ENCODE measurements around the gene ITPA.

DNA sequence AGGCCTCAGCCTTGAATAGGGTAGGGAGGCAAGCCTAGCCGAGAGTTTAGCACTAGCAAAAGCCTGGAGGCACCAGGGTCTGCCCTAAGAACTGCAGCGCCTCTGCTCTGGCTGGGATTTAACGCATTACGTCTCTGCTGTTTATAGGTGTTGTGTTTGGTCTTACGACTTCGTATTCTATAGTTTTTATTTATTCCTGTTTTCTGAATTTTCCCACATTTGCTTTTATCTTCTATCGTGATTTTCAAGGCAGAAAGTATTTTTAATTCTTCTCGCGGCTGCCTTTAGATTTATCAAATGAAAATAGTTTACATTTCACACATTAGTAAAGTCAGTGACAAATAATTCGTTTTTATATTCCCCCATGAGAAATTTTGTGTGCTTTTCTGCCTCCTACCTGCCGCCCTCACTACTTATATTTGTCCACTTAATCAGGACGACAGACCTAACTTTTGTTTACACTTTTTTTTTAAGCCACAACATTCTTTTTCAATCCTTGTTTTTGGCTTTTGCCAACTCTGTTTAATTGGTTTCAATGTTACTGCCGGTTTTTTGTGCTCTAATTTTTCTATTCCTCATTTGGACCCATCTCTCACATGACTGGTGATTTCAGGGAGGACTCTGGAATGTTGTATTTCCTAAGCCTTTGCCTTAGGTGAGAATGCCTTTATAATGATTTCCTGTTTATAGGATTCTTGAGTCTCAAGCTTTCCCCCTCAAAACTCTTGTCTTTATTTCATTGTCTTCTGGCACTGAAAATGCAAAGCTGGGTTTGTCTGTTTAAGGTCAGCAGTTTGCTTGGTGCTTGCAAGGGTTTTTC, 34.6 kb upstream of the ITPA start:
- TF ChIP-seq, protein P1, sequence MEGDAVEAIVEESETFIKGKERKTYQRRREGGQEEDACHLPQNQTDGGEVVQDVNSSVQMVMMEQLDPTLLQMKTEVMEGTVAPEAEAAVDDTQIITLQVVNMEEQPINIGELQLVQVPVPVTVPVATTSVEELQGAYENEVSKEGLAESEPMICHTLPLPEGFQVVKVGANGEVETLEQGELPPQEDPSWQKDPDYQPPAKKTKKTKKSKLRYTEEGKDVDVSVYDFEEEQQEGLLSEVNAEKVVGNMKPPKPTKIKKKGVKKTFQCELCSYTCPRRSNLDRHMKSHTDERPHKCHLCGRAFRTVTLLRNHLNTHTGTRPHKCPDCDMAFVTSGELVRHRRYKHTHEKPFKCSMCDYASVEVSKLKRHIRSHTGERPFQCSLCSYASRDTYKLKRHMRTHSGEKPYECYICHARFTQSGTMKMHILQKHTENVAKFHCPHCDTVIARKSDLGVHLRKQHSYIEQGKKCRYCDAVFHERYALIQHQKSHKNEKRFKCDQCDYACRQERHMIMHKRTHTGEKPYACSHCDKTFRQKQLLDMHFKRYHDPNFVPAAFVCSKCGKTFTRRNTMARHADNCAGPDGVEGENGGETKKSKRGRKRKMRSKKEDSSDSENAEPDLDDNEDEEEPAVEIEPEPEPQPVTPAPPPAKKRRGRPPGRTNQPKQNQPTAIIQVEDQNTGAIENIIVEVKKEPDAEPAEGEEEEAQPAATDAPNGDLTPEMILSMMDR (IDR thresholded peaks at IDR 0.05) = no peak
- no peak for TF ChIP-seq POLR2A (IDR thresholded peaks at IDR 0.05)

All from ovary (tissue), 3 donors.